ENCODE data around the gene LURAP1L.

DNA sequence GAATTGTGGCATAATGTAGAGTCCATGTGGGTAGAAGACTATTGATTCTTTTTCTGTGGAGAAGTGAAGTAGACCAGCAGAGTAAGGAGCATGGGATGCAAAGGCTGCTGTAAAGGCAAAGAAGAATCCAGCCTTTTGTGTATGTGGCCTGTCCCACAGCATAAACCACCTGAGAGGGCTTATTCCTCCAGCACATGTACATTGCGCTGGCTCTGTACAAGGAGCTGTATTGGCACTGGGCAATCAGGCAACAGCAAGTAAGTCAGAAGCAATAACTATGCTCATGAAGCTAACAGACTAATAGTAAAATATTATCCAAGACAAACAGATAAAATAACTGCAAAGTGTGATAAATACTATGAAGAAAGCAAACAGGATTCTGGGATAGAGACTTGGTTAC lies 86.2 kb downstream of the LURAP1L start:
- TF ChIP-seq CTCF (conservative IDR thresholded peaks at IDR 0.05; ENCODE audit: low read length): no peak
- no peak for TF ChIP-seq EZH2phosphoT487 (IDR thresholded peaks at IDR 0.05; ENCODE audit: borderline replicate concordance, low read depth, low read length)

Measured in OCI-LY7 (cell line).